Psoas muscle (tissue), 8 donors: ENCODE results near the gene PDE8A. TPM values are rescaled to one million over a fixed set of nuclear protein-coding genes. Genes with fewer than 3 reads are reported as not detected.

Source experiments
- ATAC-seq, 4 donors: fragments of 200-7000 bp; cut with Tn5 transposase; one replicate each; pipeline ENCODE4 v1.9.1; 2020; ENCODE audit warnings: moderate library complexity in 3 of 4, mild to moderate bottlenecking in 2 of 4
- DNase-seq, 2 donors: peaks; one replicate each; pipeline ENCODE4 v3.0.0-alpha.2; 2020
- H3K27ac ChIP-seq: fragments of 200-600 bp; one replicate; pipeline ENCODE4 v1.8.0; 2022
- H3K27me3 ChIP-seq, 3 donors: fragments of 200-600 bp in 1 of 3; one replicate each; pipeline versions ENCODE4 v1.6.1 to v1.8.0; 2013 to 2022; ENCODE audit warnings: low read length in 2 of 3, mild to moderate bottlenecking in 2 of 3, moderate library complexity in 1 of 3; ENCODE audit not compliant: insufficient read depth in 3 of 3
- H3K36me3 ChIP-seq, 2 donors: fragments of 200-600 bp in 1 of 2; one replicate each; pipeline versions ENCODE4 v1.6.1 to v1.8.0; 2013 to 2022; ENCODE audit warnings: low read depth in 1 of 2, mild to moderate bottlenecking in 1 of 2, moderate library complexity in 1 of 2; ENCODE audit not compliant: insufficient read depth in 1 of 2
- H3K4me1 ChIP-seq: fragments of 200-600 bp; one replicate; pipeline ENCODE4 v1.8.0; 2022
- H3K4me3 ChIP-seq: fragments of 200-600 bp; one replicate; pipeline ENCODE4 v1.8.0; 2022; ENCODE audit warnings: mild to moderate bottlenecking
- H3K9me3 ChIP-seq: fragments of 200-600 bp; one replicate; pipeline ENCODE4 v1.8.0; 2022
- CTCF ChIP-seq: fragments of 200-600 bp; IDR thresholded peaks from one replicate; pipeline ENCODE4 v1.8.0; 2022; ENCODE audit warnings: antibody characterized with exemption
- WGBS, 3 donors: extraction: QIAGEN DNeasy Blood & Tissue Kit; methylation state at CpG; one replicate each; pipeline versions ENCODE4 v1.1.6 to v1.1.7; 2013; 5-methylcytosine and 5-hydroxymethylcytosine counted together
- intact Hi-C, 2 donors: fragments of 100-400 bp; cut with DNase I; formaldehyde crosslinking; loops; one replicate each; pipeline versions ENCODE4 v1.11.0 to v1.14.2; 2022
- polyA plus RNA-seq, 3 donors: library from polyadenylated mRNA; stranded (reverse); fragments of 200-250 nt; gene quantifications; one replicate each; pipeline ENCODE4 v1.2.3, GENCODE V29; 2013
- total RNA-seq, 4 donors: library from RNA; stranded (reverse); fragmentation: NEBNext Ultra II Directional in 2 of 4; extraction: Animal tissue kit (Norgen Biotek cat#: 25700) in 2 of 4; gene quantifications; one replicate each; pipeline versions ENCODE4 v1.2.1 to v1.2.4, GENCODE V29; 2021 to 2023
- donor health status: healthy with polysubstance abuse.
- donor health status: DM: no; HTN: no; CAD: no; lungs with moderate emphysema.
- donor health status: Bipolar disorder and iron deficiency.
- donor health status: healthy.
- donor health status: DM: yes; HTN: yes; CAD: no.
- donor health status: DM: no; HTN: no; CAD: no.
- donor health status: DM: no; HTN: no; CAD: no.
- donor health status: DM: yes; HTN: yes; CAD: no.

The PDE8A gene
- total and polyA plus RNA-seq, 7 donors = 6.5 to 12.1 (median 10.5) TPM

- ATAC-seq (no peak), DNase-seq (no peak)
- no peak for TF ChIP-seq CTCF
- no peaks in the 10 kb centered on the region for H3K9me3 ChIP-seq
- no peak overlapping the region for H3K4me3 ChIP-seq
- H3K4me1 ChIP-seq = no peaks in the 10 kb centered on the region
- H3K27ac ChIP-seq = no peak overlapping the region
- intact Hi-C loops = no loop called here
- peaks cover 0 to 66% of the 10 kb centered on the region in 2 donors for H3K36me3 ChIP-seq
- H3K27me3 ChIP-seq = no peaks in the 10 kb centered on the region
- WGBS, 3 donors = 86 to 93% (median 93%) methylated on average over 10 of the region's 10 CpGs
Observed at GRCh38 chr15:85099195-85099803, 117.6 kb downstream of the PDE8A start.

GRCh38 chr15:85100186-85100937 lies 118.7 kb downstream of the PDE8A start:
- Histone ChIP-seq H3K9me3 (no peaks in the 10 kb centered on the region), H3K4me1 (no peaks in the 10 kb centered on the region), H3K27me3 (no peaks in the 10 kb centered on the region), H3K27ac (no peak overlapping the region), H3K4me3 (no peak overlapping the region), H3K36me3 (peaks cover 0 to 60% of the 10 kb centered on the region in 2 donors)
- no peak for ATAC-seq
- TF ChIP-seq CTCF = no peak
- intact Hi-C loops = no loop called here
- WGBS, 3 donors = 83 to 90% (median 84%) methylated on average over 10 of the region's 10 CpGs
- no peak for DNase-seq

GRCh38 chr15:85104584-85104983 lies 122.9 kb downstream of the PDE8A start:
- H3K27ac ChIP-seq = no peak overlapping the region
- no peak for TF ChIP-seq CTCF
- peaks cover 3 to 33% of the 10 kb centered on the region in 2 donors for H3K36me3 ChIP-seq
- intact Hi-C loops = no loop called here
- ATAC-seq (no peak), DNase-seq (no peak)
- no peak overlapping the region for H3K4me3 ChIP-seq
- 64 to 74% (median 71%) methylated on average over 2 of the region's 2 CpGs for WGBS, 3 donors
- no peaks in the 10 kb centered on the region for H3K4me1 ChIP-seq
- H3K9me3 ChIP-seq = no peaks in the 10 kb centered on the region
- H3K27me3 ChIP-seq = no peaks in the 10 kb centered on the region

GRCh38 chr15:85108136-85108535 lies 126.5 kb downstream of the PDE8A start:
- 89 to 95% (median 94%) methylated on average over 4 of the region's 4 CpGs for WGBS, 3 donors
- DNase-seq = no peak
- Histone ChIP-seq H3K9me3 (no peaks in the 10 kb centered on the region), H3K27ac (no peak overlapping the region), H3K4me1 (no peaks in the 10 kb centered on the region), H3K27me3 (no peaks in the 10 kb centered on the region), H3K36me3 (peaks cover 3 to 31% of the 10 kb centered on the region in 2 donors), H3K4me3 (no peak overlapping the region)
- intact Hi-C loops = no loop called here
- no peak for TF ChIP-seq CTCF
- no peak for ATAC-seq
